IMR-90 (cell line): ENCODE data around the gene HARS1. TPM values are rescaled to one million over a fixed set of nuclear protein-coding genes. Genes with fewer than 3 reads are reported as not detected.

Experiments
- ATAC-seq: fragments of 200-7000 bp; cut with Tn5 transposase; 2 replicates; pipeline ENCODE4 v1.9.1; 2020; ENCODE audit warnings: low read depth, mild to moderate bottlenecking, moderate library complexity
- BruUV-seq: library from RNA; stranded (reverse); fragments of 400-500 nt; replicated peaks from 2 replicates; lab custom pipeline; 2021; lab: Mats Ljungman, UMichigan
- CTCF ChIA-PET: fragments of 300-600 bp; formaldehyde crosslinking; extraction: SDS; loops from one replicate; lab custom pipeline; 2021; ENCODE audit warnings: antibody characterized with exemption; lab: Yijun Ruan, JAX
- POLR2A ChIA-PET: fragments of 300-600 bp; sonication (Branson Sonifier 250); formaldehyde crosslinking; loops from one replicate; lab custom pipeline; 2022; ENCODE audit warnings: antibody characterized with exemption; ENCODE audit not compliant: unreplicated experiment; lab: Charles Lee
- DNase-seq: peaks from one replicate; pipeline ENCODE4 v3.0.0; 2013
- H2AFZ ChIP-seq: replicated peaks from 2 replicates; pipeline ENCODE3; 2013; ENCODE audit warnings: low read length, mild to moderate bottlenecking; ENCODE audit not compliant: poor library complexity
- H2AK5ac ChIP-seq: 2 replicates; pipeline ENCODE4 v1.6.1; 2013; ENCODE audit warnings: low read depth, low read length, inconsistent platforms
- H2AK9ac ChIP-seq: replicated peaks from 2 replicates; pipeline ENCODE3; 2013; ENCODE audit warnings: mild to moderate bottlenecking, low read depth, low read length, moderate library complexity; ENCODE audit not compliant: poor library complexity
- H2BK120ac ChIP-seq: 2 replicates; pipeline ENCODE4 v1.6.1; 2013; ENCODE audit warnings: low read depth, low read length, inconsistent platforms
- H2BK15ac ChIP-seq: 3 replicates; pipeline ENCODE4 v1.6.1; 2013; ENCODE audit warnings: low read depth, low read length, inconsistent platforms
- H2BK20ac ChIP-seq: 2 replicates; pipeline ENCODE4 v1.6.1; 2013; ENCODE audit warnings: low read depth, mild to moderate bottlenecking, inconsistent platforms, low read length, moderate library complexity
- H2BK5ac ChIP-seq: 2 replicates; pipeline ENCODE4 v1.6.1; 2013; ENCODE audit warnings: mild to moderate bottlenecking, low read depth, low read length, inconsistent platforms; ENCODE audit not compliant: poor library complexity, severe bottlenecking
- H3K14ac ChIP-seq: replicated peaks from 2 replicates; pipeline ENCODE4 v1.6.1; 2013; ENCODE audit warnings: low read depth, low read length, inconsistent platforms
- H3K18ac ChIP-seq: 2 replicates; pipeline ENCODE4 v1.6.1; 2013; ENCODE audit warnings: low read depth, low read length, control low read depth
- H3K23ac ChIP-seq: 2 replicates; pipeline ENCODE4 v1.6.1; 2013; ENCODE audit warnings: low read depth, low read length, inconsistent platforms
- H3K27ac ChIP-seq: 2 replicates; pipeline ENCODE4 v1.5.1; 2013; ENCODE audit warnings: mild to moderate bottlenecking, control low read depth, low read length; ENCODE audit not compliant: insufficient read depth
- H3K27me3 ChIP-seq: 2 replicates; pipeline ENCODE4 v1.6.1; 2013; ENCODE audit warnings: low read length; ENCODE audit not compliant: control insufficient read depth, insufficient read depth
- H3K36me3 ChIP-seq: 2 replicates; pipeline ENCODE4 v1.6.1; 2013; ENCODE audit warnings: low read length, mixed read lengths; ENCODE audit not compliant: control insufficient read depth, insufficient read depth
- H3K4ac ChIP-seq: 2 replicates; pipeline ENCODE4 v1.6.1; 2013; ENCODE audit warnings: low read depth, low read length, inconsistent platforms
- H3K4me1 ChIP-seq: 2 replicates; pipeline ENCODE4 v1.6.1; 2013; ENCODE audit warnings: low read length, mixed read lengths; ENCODE audit not compliant: control insufficient read depth, insufficient read depth
- H3K4me2 ChIP-seq: 2 replicates; pipeline ENCODE4 v1.6.1; 2013; ENCODE audit warnings: low read depth, mild to moderate bottlenecking, control low read depth, low read length, moderate library complexity
- H3K4me3 ChIP-seq: 2 replicates; pipeline ENCODE4 v1.5.1; 2013; ENCODE audit warnings: low read depth, mild to moderate bottlenecking, control low read depth, low read length, moderate library complexity; ENCODE audit not compliant: insufficient read depth
- H3K56ac ChIP-seq: 2 replicates; pipeline ENCODE4 v1.6.1; 2013; ENCODE audit warnings: low read length, inconsistent platforms; ENCODE audit not compliant: insufficient read depth; ENCODE audit errors: extremely low read depth
- H3K79me1 ChIP-seq, 2 experiments: 2 replicates each; pipeline ENCODE4 v1.6.1; 2013; ENCODE audit warnings: low read length in 2 of 2, inconsistent platforms in 1 of 2, low read depth in 1 of 2
- H3K9ac ChIP-seq: 2 replicates; pipeline ENCODE4 v1.6.1; 2013; ENCODE audit warnings: low read depth, low read length, control low read depth
- H3K9me1 ChIP-seq: 2 replicates; pipeline ENCODE4 v1.6.1; 2013; ENCODE audit warnings: low read length, inconsistent platforms; ENCODE audit not compliant: insufficient read depth
- H3K9me3 ChIP-seq: 2 replicates; pipeline ENCODE4 v1.6.1; 2013; ENCODE audit warnings: low read length; ENCODE audit not compliant: control insufficient read depth, insufficient read depth
- H4K20me1 ChIP-seq: 2 replicates; pipeline ENCODE4 v1.6.1; 2013; ENCODE audit warnings: low read length, inconsistent platforms; ENCODE audit not compliant: insufficient read depth
- H4K5ac ChIP-seq: 2 replicates; pipeline ENCODE4 v1.6.1; 2013; ENCODE audit warnings: mild to moderate bottlenecking, low read depth, low read length, control low read depth
- H4K8ac ChIP-seq, 2 experiments: 2 replicates each; pipeline ENCODE4 v1.6.1; 2013; ENCODE audit warnings: low read depth in 2 of 2, low read length in 2 of 2, control low read depth in 1 of 2, inconsistent platforms in 1 of 2
- H4K91ac ChIP-seq: 2 replicates; pipeline ENCODE4 v1.6.1; 2013; ENCODE audit warnings: low read depth, low read length, inconsistent platforms; ENCODE audit not compliant: insufficient read depth
- BHLHE40 ChIP-seq: fragments of 150-350 bp; IDR thresholded peaks from 2 replicates; pipeline ENCODE4 v1.6.1; 2016; ENCODE audit warnings: mild to moderate bottlenecking, low read depth, low read length
- CEBPB ChIP-seq: IDR thresholded peaks from 2 replicates; pipeline ENCODE4 v1.6.1; 2012; ENCODE audit warnings: low read depth, low read length, improper control_type of control experiment
- CHD1 ChIP-seq: IDR thresholded peaks from 2 replicates; pipeline ENCODE4 v1.6.1; 2012; ENCODE audit warnings: low read depth, low read length, improper control_type of control experiment
- FOS ChIP-seq: fragments of 150-350 bp; IDR thresholded peaks from 2 replicates; pipeline ENCODE4 v1.6.1; 2016; ENCODE audit warnings: low read depth, low read length
- MAFK ChIP-seq: IDR thresholded peaks from 2 replicates; pipeline ENCODE4 v1.6.1; 2012; ENCODE audit warnings: low read depth, low read length, improper control_type of control experiment
- MAZ ChIP-seq: IDR thresholded peaks from 2 replicates; pipeline ENCODE4 v1.6.1; 2012; ENCODE audit warnings: low read depth, mild to moderate bottlenecking, low read length, improper control_type of control experiment, moderate library complexity, borderline replicate concordance
- MXI1 ChIP-seq: IDR thresholded peaks from 2 replicates; pipeline ENCODE4 v1.6.1; 2012; ENCODE audit warnings: low read depth, mild to moderate bottlenecking, low read length, moderate library complexity, borderline replicate concordance
- NFE2L2 ChIP-seq: fragments of 150-350 bp; IDR thresholded peaks from 2 replicates; pipeline ENCODE4 v1.6.1; 2016; ENCODE audit warnings: low read depth, mild to moderate bottlenecking, low read length
- POLR2A ChIP-seq: IDR thresholded peaks from 2 replicates; pipeline ENCODE4 v1.6.1; 2012; ENCODE audit warnings: mild to moderate bottlenecking, low read depth, low read length
- RAD21 ChIP-seq: IDR thresholded peaks from 2 replicates; pipeline ENCODE4 v1.6.1; 2012; ENCODE audit warnings: low read length, improper control_type of control experiment
- RCOR1 ChIP-seq: IDR thresholded peaks from 2 replicates; pipeline ENCODE4 v1.6.1; 2012; ENCODE audit warnings: mild to moderate bottlenecking, low read length, improper control_type of control experiment; ENCODE audit not compliant: insufficient replicate concordance
- SMC3 ChIP-seq: fragments of 150-350 bp; IDR thresholded peaks from 2 replicates; pipeline ENCODE4 v1.6.1; 2016; ENCODE audit warnings: low read depth, mild to moderate bottlenecking, antibody characterized with exemption, low read length, moderate library complexity
- WGBS, 2 experiments: methylation state at CpG; one replicate each; pipeline versions ENCODE4 v1.1.5 to v1.1.7; 2013; ENCODE audit warnings: missing lambda C conversion rate in 2 of 2; ENCODE audit not compliant: insufficient read length in 1 of 2; ENCODE audit errors: extremely low coverage in 2 of 2; 5-methylcytosine and 5-hydroxymethylcytosine counted together
- dilution Hi-C: fragments of 300-500 bp; cut with HindIII; formaldehyde crosslinking; loops from one replicate; pipeline ENCODE4 v1.14.3; 2018; ENCODE audit warnings: low sequenced_read_pairs; ENCODE audit not compliant: unreplicated experiment
- in situ Hi-C: fragments of 300-500 bp; cut with MboI; formaldehyde crosslinking; loops from 3 replicates; pipeline ENCODE4 v1.14.3; 2019; ENCODE audit warnings: low sequenced_read_pairs, inconsistent platforms, mixed read lengths
- intact Hi-C: fragments of 100-400 bp; cut with micrococcal nuclease; formaldehyde crosslinking; loops from 2 replicates; pipeline ENCODE4 v1.10.0; 2022
- polyA plus RNA-seq, 3 experiments: library from polyadenylated mRNA; depleted of rRNA; stranded (reverse); fragments of >200 nt; gene quantifications; 2 replicates each; pipeline ENCODE4 v1.2.3, GENCODE V29; 2012; ENCODE audit warnings: low replicate concordance in 1 of 3
- total RNA-seq: library from RNA; depleted of rRNA; stranded (reverse); fragments of >200 nt; gene quantifications from 2 replicates; pipeline ENCODE4 v1.2.3, GENCODE V29; 2012
- TF ChIP-seq, protein P1 (sequence below): fragments of 150-350 bp; IDR thresholded peaks from 2 replicates; pipeline ENCODE4 v1.6.1; 2017; ENCODE audit warnings: mild to moderate bottlenecking, antibody characterized with exemption, low read length, low read depth
- TF ChIP-seq, protein P2 (sequence below): conservative IDR thresholded peaks from 2 replicates; pipeline ENCODE4 v1.5.1; 2012; ENCODE audit warnings: mild to moderate bottlenecking, low read depth, low read length, improper control_type of control experiment

Gene HARS1
- total and polyA plus RNA-seq, 2 of the 4 experiments (the other 2 are of a cell fraction) = 97.6 to 141 TPM

DNA sequence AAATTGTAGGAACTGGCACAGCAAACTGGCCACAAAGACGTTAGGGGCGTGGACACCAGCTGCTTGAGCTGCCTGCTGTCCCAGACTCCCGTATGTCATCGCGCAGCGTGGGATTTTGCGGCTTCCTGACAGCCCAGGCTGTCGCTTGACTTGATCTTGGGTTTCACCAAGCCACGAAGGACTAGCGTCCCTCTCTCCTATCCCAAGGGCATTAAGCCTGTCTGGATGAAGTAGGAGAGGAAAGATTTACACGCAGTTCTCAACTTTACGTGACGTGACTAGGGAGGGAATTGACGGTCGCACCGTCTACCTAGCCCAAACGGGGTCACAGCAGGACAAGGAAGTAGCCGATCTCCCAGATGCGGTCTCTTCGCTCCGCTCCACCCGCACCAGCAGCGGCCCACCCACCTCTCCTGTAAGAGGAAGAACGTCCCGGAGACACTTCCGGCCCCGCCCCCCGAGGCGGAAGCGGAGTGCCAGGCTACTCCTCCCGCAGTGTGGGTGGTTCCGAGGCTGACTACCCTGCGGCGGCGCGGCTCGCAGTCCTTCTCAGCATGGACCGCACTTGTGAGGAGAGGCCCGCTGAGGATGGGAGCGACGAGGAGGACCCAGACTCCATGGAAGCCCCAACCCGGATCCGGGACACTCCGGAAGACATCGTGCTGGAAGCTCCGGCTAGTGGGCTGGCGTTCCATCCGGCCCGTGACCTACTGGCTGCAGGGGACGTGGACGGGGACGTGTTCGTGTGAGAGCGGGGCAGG is 26.6 kb downstream of the HARS1 start, which contains the start of gene WDR55:
WDR55 (plus strand) TSS at position 546 of the 761 bp plus-strand sequence; CDS start at position 555, 9 bp downstream.
- Histone ChIP-seq H3K36me3 (peaks cover 46% of the 10 kb centered on the region), H3K27me3 (no peaks in the 10 kb centered on the region), H3K56ac (peak within 1 kb of the TSS; percentile 95), H2BK15ac (peak within 1 kb of the TSS; percentile 13; the same call in 2 of the 3 replicates), H3K4me2 (peak within 1 kb of the TSS; percentile 96), H3K9ac (peak within 1 kb of the TSS; percentile 94), H2BK120ac (peak within 1 kb of the TSS; percentile 41), H2AFZ (peak within 1 kb of the TSS; percentile 94), H3K4me1 (peaks cover 3% of the 10 kb centered on the region; the same call in 1 of the 2 replicates), H2BK20ac (0 out of 2 replicates have a peak within 1 kb of the TSS, but pooled peaks have one; percentile 35), H3K4ac (peak within 1 kb of the TSS; percentile 89), H4K8ac (peak within 1 kb of the TSS; percentile 71 to 96), H3K9me1 (peaks cover 15% of the 10 kb centered on the region; the same call in 1 of the 2 replicates), H2AK9ac (peak within 1 kb of the TSS; percentile 98), H3K9me3 (no peaks in the 10 kb centered on the region), H3K27ac (peak within 1 kb of the TSS; percentile 92), H2AK5ac (peak within 1 kb of the TSS; percentile 81), H4K91ac (peak within 1 kb of the TSS; percentile 58), H3K23ac (peak within 1 kb of the TSS; percentile 94), H2BK5ac (peak within 1 kb of the TSS; percentile 93), H4K5ac (peak within 1 kb of the TSS; percentile 99), H3K14ac (peak within 1 kb of the TSS; percentile 94), H3K79me1 (peaks cover 23 to 48% of the 10 kb centered on the region in 2 experiments), H4K20me1 (peaks cover 19% of the 10 kb centered on the region), H3K18ac (peak within 1 kb of the TSS; percentile 96), H3K4me3 (peak within 1 kb of the TSS; percentile 86)
- dilution Hi-C loops (no loop called here), intact Hi-C loops (loop anchor here (1.0 kb wide), 1 partner anchor 27 kb away; the partner anchor contains the start of genes HARS1 and HARS2), in situ Hi-C loops (no loop called here)
- BruUV-seq = no TSS peak
- TF ChIP-seq POLR2A (peak; percentile 91), SMC3 (no peak), CHD1 (0 out of 2 replicates have a peak, but pooled peaks have one; percentile 27), RAD21 (0 out of 2 replicates have a peak, but pooled peaks have one; percentile 5), NFE2L2 (no peak), FOS (no peak), RCOR1 (no peak), MAFK (no peak), MXI1 (peak; percentile 90), MAZ (peak; percentile 93), BHLHE40 (peak; percentile 34; the same call in 1 of the 2 replicates), CEBPB (no peak)
- TF ChIP-seq, protein P1, sequence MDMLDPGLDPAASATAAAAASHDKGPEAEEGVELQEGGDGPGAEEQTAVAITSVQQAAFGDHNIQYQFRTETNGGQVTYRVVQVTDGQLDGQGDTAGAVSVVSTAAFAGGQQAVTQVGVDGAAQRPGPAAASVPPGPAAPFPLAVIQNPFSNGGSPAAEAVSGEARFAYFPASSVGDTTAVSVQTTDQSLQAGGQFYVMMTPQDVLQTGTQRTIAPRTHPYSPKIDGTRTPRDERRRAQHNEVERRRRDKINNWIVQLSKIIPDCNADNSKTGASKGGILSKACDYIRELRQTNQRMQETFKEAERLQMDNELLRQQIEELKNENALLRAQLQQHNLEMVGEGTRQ = no peak
- TF ChIP-seq, protein P2, sequence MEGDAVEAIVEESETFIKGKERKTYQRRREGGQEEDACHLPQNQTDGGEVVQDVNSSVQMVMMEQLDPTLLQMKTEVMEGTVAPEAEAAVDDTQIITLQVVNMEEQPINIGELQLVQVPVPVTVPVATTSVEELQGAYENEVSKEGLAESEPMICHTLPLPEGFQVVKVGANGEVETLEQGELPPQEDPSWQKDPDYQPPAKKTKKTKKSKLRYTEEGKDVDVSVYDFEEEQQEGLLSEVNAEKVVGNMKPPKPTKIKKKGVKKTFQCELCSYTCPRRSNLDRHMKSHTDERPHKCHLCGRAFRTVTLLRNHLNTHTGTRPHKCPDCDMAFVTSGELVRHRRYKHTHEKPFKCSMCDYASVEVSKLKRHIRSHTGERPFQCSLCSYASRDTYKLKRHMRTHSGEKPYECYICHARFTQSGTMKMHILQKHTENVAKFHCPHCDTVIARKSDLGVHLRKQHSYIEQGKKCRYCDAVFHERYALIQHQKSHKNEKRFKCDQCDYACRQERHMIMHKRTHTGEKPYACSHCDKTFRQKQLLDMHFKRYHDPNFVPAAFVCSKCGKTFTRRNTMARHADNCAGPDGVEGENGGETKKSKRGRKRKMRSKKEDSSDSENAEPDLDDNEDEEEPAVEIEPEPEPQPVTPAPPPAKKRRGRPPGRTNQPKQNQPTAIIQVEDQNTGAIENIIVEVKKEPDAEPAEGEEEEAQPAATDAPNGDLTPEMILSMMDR = no peak; the same call in 1 of the 2 replicates
- ATAC-seq (peak; percentile 97), DNase-seq (peak; percentile 88)
- WGBS, 2 experiments = 0% methylated on average over 23 of the region's 54 CpGs; no CpG with 5 or more reads in 1 of the 2 experiments
- POLR2A ChIA-PET = interaction anchor here (1.2 kb wide), 1 partner anchor 107 kb away, joined by 3 read pairs; the partner anchor contains the start of gene SRA1
- CTCF ChIA-PET = no interaction called here
